Smooth muscle cell (in vitro differentiated cells): ENCODE results near the gene UBASH3A. TPM values are rescaled to one million over a fixed set of nuclear protein-coding genes. Genes with fewer than 3 reads are reported as not detected.

Experiments used
- DNase-seq: peaks from one replicate; lab custom pipeline; 2025; ENCODE audit not compliant: unreplicated experiment; lab: John Stamatoyannopoulos, UW
- H2AFZ ChIP-seq: fragments of 200-600 bp; sonication (generic); 2 replicates; pipeline ENCODE4 v1.6.0; 2016; ENCODE audit warnings: antibody characterized with exemption, low read depth, mild to moderate bottlenecking
- H3F3A ChIP-seq: fragments of 200-600 bp; sonication (generic); 2 replicates; pipeline ENCODE4 v1.6.0; 2017; ENCODE audit warnings: antibody characterized with exemption, low read depth
- H3K27ac ChIP-seq: fragments of 200-600 bp; sonication (generic); 2 replicates; pipeline ENCODE4 v1.5.1; 2016; ENCODE audit warnings: low read depth, mild to moderate bottlenecking
- H3K27me3 ChIP-seq: fragments of 200-600 bp; sonication (generic); 2 replicates; pipeline ENCODE4 v1.6.1; 2016; ENCODE audit warnings: low read depth, mild to moderate bottlenecking
- H3K36me3 ChIP-seq: fragments of 200-600 bp; sonication (generic); 2 replicates; pipeline ENCODE4 v1.5.1; 2016; ENCODE audit warnings: low read depth
- H3K4me1 ChIP-seq: fragments of 200-600 bp; sonication (generic); 2 replicates; pipeline ENCODE4 v1.5.1; 2016; ENCODE audit warnings: low read depth
- H3K4me2 ChIP-seq: fragments of 200-600 bp; sonication (generic); 2 replicates; pipeline ENCODE4 v1.6.0; 2016; ENCODE audit warnings: mild to moderate bottlenecking
- H3K4me3 ChIP-seq: fragments of 200-600 bp; sonication (generic); 2 replicates; pipeline ENCODE4 v1.5.1; 2016; ENCODE audit warnings: mild to moderate bottlenecking
- H3K79me2 ChIP-seq: fragments of 200-600 bp; sonication (generic); 2 replicates; pipeline ENCODE4 v1.6.0; 2016; ENCODE audit warnings: low read depth, mild to moderate bottlenecking
- H3K9ac ChIP-seq: fragments of 200-600 bp; sonication (generic); 2 replicates; pipeline ENCODE4 v1.6.0; 2016; ENCODE audit warnings: low read depth
- H3K9me3 ChIP-seq: fragments of 200-600 bp; sonication (generic); replicated peaks from 2 replicates; pipeline ENCODE4 v1.5.1; 2016; ENCODE audit warnings: low read depth
- H4K20me1 ChIP-seq: fragments of 200-600 bp; sonication (generic); 2 replicates; pipeline ENCODE4 v1.6.0; 2016; ENCODE audit warnings: low read depth
- CTCF ChIP-seq: fragments of 200-600 bp; sonication (generic); IDR thresholded peaks from 2 replicates; pipeline ENCODE4 v1.5.1; 2017; ENCODE audit warnings: borderline replicate concordance, mild to moderate bottlenecking, antibody characterized with exemption; ENCODE audit not compliant: insufficient read depth, poor library complexity, severe bottlenecking
- WGBS: methylation state at CpG from one replicate; pipeline ENCODE4 v1.1.7; 2016; ENCODE audit warnings: low lambda C conversion rate; 5-methylcytosine and 5-hydroxymethylcytosine counted together
- polyA plus RNA-seq: library from polyadenylated mRNA; unstranded; fragments of >200 nt; fragmentation: Nextera tagmentation; extraction: Ambion mirVana; gene quantifications from 2 replicates; pipeline ENCODE4 v1.2.1, GENCODE V29; 2016
- total RNA-seq: library from RNA; depleted of rRNA; stranded (reverse); fragments of >200 nt; gene quantifications from 2 replicates; pipeline ENCODE4 v1.2.3, GENCODE V29; 2014

Gene UBASH3A
- total and polyA plus RNA-seq, 2 experiments from 2014 or later = not detected

- H3K9ac ChIP-seq = no peak overlapping the region
- no peaks in the 10 kb centered on the region for H3F3A ChIP-seq
- no peak overlapping the region for H2AFZ ChIP-seq
- WGBS = 88% methylated on average over 8 of the region's 8 CpGs
- H3K4me3 ChIP-seq = no peak overlapping the region
- H3K4me2 ChIP-seq = no peak overlapping the region
- no peaks in the 10 kb centered on the region for H4K20me1 ChIP-seq
- no peak for DNase-seq
- H3K36me3 ChIP-seq = no peaks in the 10 kb centered on the region
- H3K4me1 ChIP-seq = no peaks in the 10 kb centered on the region
- no peaks in the 10 kb centered on the region for H3K27me3 ChIP-seq
- no peaks in the 10 kb centered on the region for H3K9me3 ChIP-seq
- H3K79me2 ChIP-seq = no peaks in the 10 kb centered on the region
- TF ChIP-seq CTCF = no peak
- H3K27ac ChIP-seq = no peak overlapping the region
Measured at GRCh38 chr21:42393443-42393950, 10.2 kb upstream of the UBASH3A start.

GRCh38 chr21:42395302-42395701 is 8.4 kb upstream of the UBASH3A start:
- no peak overlapping the region for H3K4me2 ChIP-seq
- no peak overlapping the region for H2AFZ ChIP-seq
- H3K27me3 ChIP-seq = no peaks in the 10 kb centered on the region
- H3K9me3 ChIP-seq = no peaks in the 10 kb centered on the region
- H4K20me1 ChIP-seq = no peaks in the 10 kb centered on the region
- no peaks in the 10 kb centered on the region for H3K36me3 ChIP-seq
- WGBS = 95% methylated on average over 11 of the region's 11 CpGs
- H3K27ac ChIP-seq = no peak overlapping the region
- no peak for TF ChIP-seq CTCF
- H3K4me3 ChIP-seq = no peak overlapping the region
- no peaks in the 10 kb centered on the region for H3K4me1 ChIP-seq
- no peaks in the 10 kb centered on the region for H3F3A ChIP-seq
- no peak for DNase-seq
- H3K9ac ChIP-seq = no peak overlapping the region
- no peaks in the 10 kb centered on the region for H3K79me2 ChIP-seq

- H3K4me2 ChIP-seq = no peak within 1 kb of the TSS
- WGBS = 81% methylated on average over 17 of the region's 17 CpGs
Measured at GRCh38 chr21:42395905-42396651, 7.6 kb upstream of the UBASH3A start, which contains the start of gene TMPRSS3. Gene TMPRSS3, minus strand, starts transcription at chr21:42396052. Its CDS starts 635 bp downstream, at chr21:42395417.

More at GRCh38 chr21:42395905-42396651, 7.6 kb upstream of the UBASH3A start, which contains the start of gene TMPRSS3:
- Histone ChIP-seq H4K20me1 (no peaks in the 10 kb centered on the region), H3K9ac (no peak within 1 kb of the TSS), H3K36me3 (no peaks in the 10 kb centered on the region), H3K4me3 (no peak within 1 kb of the TSS), H3K27me3 (no peaks in the 10 kb centered on the region), H3K4me1 (no peaks in the 10 kb centered on the region), H2AFZ (no peak within 1 kb of the TSS), H3K27ac (no peak within 1 kb of the TSS), H3K9me3 (no peaks in the 10 kb centered on the region), H3K79me2 (no peaks in the 10 kb centered on the region), H3F3A (no peaks in the 10 kb centered on the region)
- no peak for TF ChIP-seq CTCF
- no peak for DNase-seq
